Hepatocyte (in vitro differentiated cells): ENCODE measurements around the gene LRP1B. TPM values are rescaled to one million over a fixed set of nuclear protein-coding genes. Genes with fewer than 3 reads are reported as not detected.

Experiments
- DNase-seq: peaks from one replicate; pipeline ENCODE4 v3.0.0-alpha.2; 2016; ENCODE audit warnings: low spot score
- H2AFZ ChIP-seq: fragments of 200-600 bp; sonication (generic); 2 replicates; pipeline ENCODE4 v1.6.0; 2016; ENCODE audit warnings: antibody characterized with exemption, mild to moderate bottlenecking
- H3K27ac ChIP-seq: fragments of 200-600 bp; sonication (generic); 2 replicates; pipeline ENCODE4 v1.5.1; 2016; ENCODE audit warnings: mild to moderate bottlenecking
- H3K27me3 ChIP-seq: fragments of 200-600 bp; sonication (generic); 2 replicates; pipeline ENCODE4 v1.6.1; 2016
- H3K36me3 ChIP-seq: fragments of 200-600 bp; sonication (generic); replicated peaks from 2 replicates; pipeline ENCODE4 v1.5.1; 2016; ENCODE audit warnings: low read depth; ENCODE audit not compliant: insufficient read depth
- H3K4me1 ChIP-seq: fragments of 200-600 bp; sonication (generic); 2 replicates; pipeline ENCODE4 v1.5.1; 2016; ENCODE audit warnings: mild to moderate bottlenecking, moderate library complexity; ENCODE audit not compliant: insufficient read depth
- H3K4me2 ChIP-seq: fragments of 200-600 bp; sonication (generic); 2 replicates; pipeline ENCODE4 v1.6.0; 2016
- H3K4me3 ChIP-seq: fragments of 200-600 bp; sonication (generic); 2 replicates; pipeline ENCODE4 v1.5.1; 2016; ENCODE audit warnings: mild to moderate bottlenecking
- H3K79me2 ChIP-seq: fragments of 200-600 bp; sonication (generic); 2 replicates; pipeline ENCODE4 v1.6.0; 2017; ENCODE audit warnings: mild to moderate bottlenecking
- H3K9me2 ChIP-seq: fragments of 200-600 bp; sonication (generic); replicated peaks from 2 replicates; pipeline ENCODE4 v1.6.0; 2017; ENCODE audit warnings: mild to moderate bottlenecking; ENCODE audit not compliant: insufficient read depth
- H3K9me3 ChIP-seq: fragments of 200-600 bp; sonication (generic); 2 replicates; pipeline ENCODE4 v1.5.1; 2016; ENCODE audit warnings: low read depth, mild to moderate bottlenecking
- H4K20me1 ChIP-seq: fragments of 200-600 bp; sonication (generic); 2 replicates; pipeline ENCODE4 v1.6.0; 2016; ENCODE audit warnings: mild to moderate bottlenecking; ENCODE audit not compliant: insufficient read depth, poor library complexity, severe bottlenecking
- EZH2 ChIP-seq: fragments of 200-600 bp; sonication (generic); IDR thresholded peaks from 2 replicates; pipeline ENCODE4 v1.6.1; 2016; ENCODE audit warnings: antibody characterized with exemption, mild to moderate bottlenecking, borderline replicate concordance
- EZH2phosphoT487 ChIP-seq: fragments of 200-600 bp; sonication (generic); IDR thresholded peaks from one replicate; pipeline ENCODE4 v1.6.1; 2018; ENCODE audit warnings: antibody characterized with exemption, mild to moderate bottlenecking, low read depth, moderate library complexity; ENCODE audit not compliant: unreplicated experiment, severe bottlenecking
- WGBS: methylation state at CpG from one replicate; pipeline ENCODE4 v1.1.6; 2016; ENCODE audit warnings: low lambda C conversion rate; ENCODE audit errors: missing lambda C conversion rate; 5-methylcytosine and 5-hydroxymethylcytosine counted together
- polyA plus RNA-seq: library from polyadenylated mRNA; unstranded; fragments of >200 nt; fragmentation: Nextera tagmentation; extraction: Ambion mirVana; gene quantifications from 2 replicates; pipeline ENCODE4 v1.2.1, GENCODE V29; 2016
- total RNA-seq: library from RNA; depleted of rRNA; stranded (reverse); fragments of >200 nt; gene quantifications from 2 replicates; pipeline ENCODE4 v1.2.3, GENCODE V29; 2014
- TF ChIP-seq, protein P1 (sequence below): fragments of 200-600 bp; sonication (generic); IDR thresholded peaks from 2 replicates; pipeline ENCODE4 v1.5.1; 2016; ENCODE audit warnings: antibody characterized with exemption, mild to moderate bottlenecking; ENCODE audit not compliant: poor library complexity

Gene LRP1B
- total and polyA plus RNA-seq, 2 experiments from 2014 or later: 0.65 to 2.0 TPM

DNA sequence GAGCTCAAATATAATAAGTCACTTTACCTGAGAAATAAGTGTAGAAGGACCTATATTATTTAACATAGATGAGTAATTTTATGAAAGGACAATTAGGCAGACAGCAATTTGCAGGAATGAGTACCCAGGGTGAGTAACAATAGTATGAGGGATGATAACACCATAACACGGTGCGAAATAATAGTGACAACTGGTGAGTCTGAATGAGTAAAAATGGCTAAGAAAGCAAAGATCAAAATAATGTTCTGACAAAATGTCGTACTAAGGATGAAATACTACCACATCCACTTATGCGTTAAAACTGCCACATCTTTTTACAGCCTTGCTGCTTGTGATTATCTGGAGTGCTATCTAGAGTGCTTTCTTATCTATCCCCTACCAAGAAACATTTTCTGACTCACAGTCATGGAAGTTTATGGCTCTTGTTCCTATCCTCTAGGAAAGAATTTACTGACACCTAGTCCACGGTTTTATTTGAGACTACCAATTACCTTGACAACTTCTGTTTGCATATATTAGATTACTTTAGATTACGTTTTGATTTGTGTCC, 929.7 kb downstream of the LRP1B start:
- Histone ChIP-seq H2AFZ (no peak overlapping the region), H4K20me1 (no peaks in the 10 kb centered on the region), H3K36me3 (no peaks in the 10 kb centered on the region), H3K27ac (no peak overlapping the region), H3K4me3 (no peak overlapping the region), H3K9me2 (no peaks in the 10 kb centered on the region), H3K4me1 (no peaks in the 10 kb centered on the region), H3K27me3 (no peaks in the 10 kb centered on the region), H3K79me2 (no peaks in the 10 kb centered on the region), H3K9me3 (no peaks in the 10 kb centered on the region), H3K4me2 (no peak overlapping the region)
- peak; percentile 21 for DNase-seq
- WGBS: 26% methylated on average over 6 of the region's 6 CpGs
- TF ChIP-seq EZH2phosphoT487 (no peak), EZH2 (no peak)
- TF ChIP-seq, protein P1, sequence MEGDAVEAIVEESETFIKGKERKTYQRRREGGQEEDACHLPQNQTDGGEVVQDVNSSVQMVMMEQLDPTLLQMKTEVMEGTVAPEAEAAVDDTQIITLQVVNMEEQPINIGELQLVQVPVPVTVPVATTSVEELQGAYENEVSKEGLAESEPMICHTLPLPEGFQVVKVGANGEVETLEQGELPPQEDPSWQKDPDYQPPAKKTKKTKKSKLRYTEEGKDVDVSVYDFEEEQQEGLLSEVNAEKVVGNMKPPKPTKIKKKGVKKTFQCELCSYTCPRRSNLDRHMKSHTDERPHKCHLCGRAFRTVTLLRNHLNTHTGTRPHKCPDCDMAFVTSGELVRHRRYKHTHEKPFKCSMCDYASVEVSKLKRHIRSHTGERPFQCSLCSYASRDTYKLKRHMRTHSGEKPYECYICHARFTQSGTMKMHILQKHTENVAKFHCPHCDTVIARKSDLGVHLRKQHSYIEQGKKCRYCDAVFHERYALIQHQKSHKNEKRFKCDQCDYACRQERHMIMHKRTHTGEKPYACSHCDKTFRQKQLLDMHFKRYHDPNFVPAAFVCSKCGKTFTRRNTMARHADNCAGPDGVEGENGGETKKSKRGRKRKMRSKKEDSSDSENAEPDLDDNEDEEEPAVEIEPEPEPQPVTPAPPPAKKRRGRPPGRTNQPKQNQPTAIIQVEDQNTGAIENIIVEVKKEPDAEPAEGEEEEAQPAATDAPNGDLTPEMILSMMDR: no peak

DNA sequence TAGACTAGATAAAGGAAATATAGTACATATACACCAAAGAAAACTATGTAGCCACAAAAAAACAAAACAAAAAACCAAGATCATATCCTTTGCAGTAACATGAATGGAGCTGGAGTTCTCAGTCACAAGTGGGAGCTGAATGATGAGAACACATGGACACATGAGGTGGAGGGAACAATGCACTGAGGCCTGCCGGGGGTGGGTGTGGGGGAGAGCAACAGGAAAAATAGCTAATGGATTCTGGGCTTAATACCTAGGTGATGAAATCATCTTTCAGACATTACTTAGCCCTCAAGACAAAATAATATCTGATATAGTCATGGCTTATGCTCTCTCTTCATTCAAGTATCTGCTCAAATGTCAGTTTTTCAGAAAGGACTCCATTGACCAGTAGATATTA, 930.6 kb downstream of the LRP1B start:
- Histone ChIP-seq H3K27me3 (no peaks in the 10 kb centered on the region), H3K4me3 (no peak overlapping the region), H3K9me2 (no peaks in the 10 kb centered on the region), H4K20me1 (no peaks in the 10 kb centered on the region), H3K36me3 (no peaks in the 10 kb centered on the region), H3K79me2 (no peaks in the 10 kb centered on the region), H3K9me3 (no peaks in the 10 kb centered on the region), H3K4me2 (no peak overlapping the region), H2AFZ (no peak overlapping the region), H3K27ac (no peak overlapping the region), H3K4me1 (no peaks in the 10 kb centered on the region)
- WGBS: 85% methylated on average over 1 of the region's 1 CpG
- DNase-seq: no peak
- TF ChIP-seq EZH2: no peak
- TF ChIP-seq EZH2phosphoT487: no peak
- TF ChIP-seq, protein P1: no peak

DNA sequence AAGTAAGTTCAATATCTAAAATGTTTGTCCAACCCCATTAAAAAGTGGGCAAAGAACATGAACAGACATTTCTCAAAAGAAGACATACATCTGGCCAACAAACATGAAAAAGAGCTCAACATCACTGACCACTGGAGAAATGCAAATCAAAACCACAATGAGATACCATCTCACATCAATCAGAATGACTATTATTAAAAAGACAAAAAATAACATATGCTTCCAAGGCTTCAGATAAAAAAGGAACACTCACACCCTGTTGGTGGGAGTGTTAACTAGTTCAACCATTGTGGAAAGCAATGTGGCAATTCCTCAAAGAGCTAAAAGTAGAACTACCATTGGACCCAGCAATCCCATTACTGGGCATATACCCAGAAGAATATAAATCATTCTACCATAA, 931.1 kb downstream of the LRP1B start:
- no peaks in the 10 kb centered on the region for H3K79me2 ChIP-seq
- no peaks in the 10 kb centered on the region for H3K27me3 ChIP-seq
- no peak for TF ChIP-seq EZH2
- TF ChIP-seq, protein P1: no peak
- no peak for TF ChIP-seq EZH2phosphoT487
- H3K9me3 ChIP-seq: no peaks in the 10 kb centered on the region
- DNase-seq: no peak
- no peaks in the 10 kb centered on the region for H3K4me1 ChIP-seq
- no peak overlapping the region for H2AFZ ChIP-seq
- H3K4me3 ChIP-seq: no peak overlapping the region
- no peaks in the 10 kb centered on the region for H3K9me2 ChIP-seq
- no peak overlapping the region for H3K27ac ChIP-seq
- no peak overlapping the region for H3K4me2 ChIP-seq
- no peaks in the 10 kb centered on the region for H3K36me3 ChIP-seq
- no peaks in the 10 kb centered on the region for H4K20me1 ChIP-seq

DNA sequence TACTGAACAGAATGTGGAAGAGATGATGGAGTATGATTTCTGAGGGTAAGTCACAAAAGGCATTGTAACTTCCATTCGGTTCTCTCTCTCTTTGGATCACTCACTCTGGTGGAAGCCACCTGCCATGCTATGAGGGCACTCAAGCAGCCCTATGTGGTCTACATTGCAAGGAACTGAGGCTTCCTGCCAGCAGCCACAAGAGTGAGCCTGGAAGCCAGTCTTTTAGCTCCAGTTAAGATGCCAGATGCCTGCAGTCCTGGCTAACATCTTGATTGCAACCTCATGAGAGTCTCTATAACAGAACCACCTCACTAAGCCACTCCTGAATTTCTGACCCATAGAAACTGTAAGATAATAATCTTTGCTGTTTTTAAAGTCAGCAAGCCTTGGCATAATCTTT, 935.7 kb downstream of the LRP1B start:
- Histone ChIP-seq H3K9me3 (no peaks in the 10 kb centered on the region), H3K36me3 (no peaks in the 10 kb centered on the region), H3K27me3 (no peaks in the 10 kb centered on the region), H3K4me3 (no peak overlapping the region), H3K4me2 (no peak overlapping the region), H3K79me2 (no peaks in the 10 kb centered on the region), H3K27ac (no peak overlapping the region), H3K9me2 (no peaks in the 10 kb centered on the region), H2AFZ (no peak overlapping the region), H4K20me1 (no peaks in the 10 kb centered on the region), H3K4me1 (no peaks in the 10 kb centered on the region)
- TF ChIP-seq, protein P1: no peak
- TF ChIP-seq EZH2phosphoT487: no peak
- TF ChIP-seq EZH2: no peak
- WGBS: 78% methylated on average over 1 of the region's 1 CpG
- no peak for DNase-seq
